ENCODE results near the gene IGLL5. TPM values are rescaled to one million over a fixed set of nuclear protein-coding genes. Genes with fewer than 3 reads are reported as not detected.

The IGLL5 gene
- polyA plus RNA-seq, 1 donor (not counting 4 experiments of a cell fraction or from before 2014, with no cell fraction given), result not detected

DNA sequence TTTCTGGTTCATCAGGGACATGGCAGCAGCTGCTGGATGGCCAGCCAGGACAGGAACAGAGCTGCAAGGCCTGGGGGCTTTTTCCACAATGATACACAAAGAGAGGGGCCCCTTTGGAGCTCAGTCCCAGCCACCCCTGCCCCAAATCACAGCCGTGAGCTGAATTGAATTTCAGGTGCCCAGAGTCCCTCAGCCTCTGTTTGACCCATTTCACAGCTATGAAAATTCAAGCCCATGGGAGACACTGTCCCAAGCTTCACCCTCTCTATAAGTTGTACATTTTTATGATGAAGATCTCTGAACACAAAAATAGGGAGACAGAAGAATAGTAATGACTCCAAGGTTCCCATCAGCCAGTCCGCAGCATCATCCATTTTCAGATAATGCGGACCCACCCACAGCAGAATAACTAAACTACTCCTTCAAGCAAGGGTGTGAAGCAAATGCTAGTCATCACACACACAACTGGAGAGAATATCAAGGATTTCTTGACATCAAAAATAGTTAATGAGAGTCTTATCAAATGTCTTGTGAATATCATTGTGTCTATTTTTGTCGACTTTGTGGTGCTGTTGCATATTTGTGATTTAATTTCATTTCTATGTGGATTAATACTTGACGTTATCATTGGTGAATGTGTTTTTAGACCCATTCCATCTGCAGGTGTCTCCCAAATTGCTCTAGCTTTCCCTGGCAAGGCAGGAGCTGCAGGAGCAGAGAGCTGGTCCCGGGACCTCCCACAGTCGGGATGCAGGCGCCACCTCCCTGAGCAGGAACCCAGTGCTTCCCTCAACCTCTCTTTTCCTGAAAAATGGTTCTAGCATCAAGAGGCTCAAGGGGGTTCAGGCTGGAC lies 24.7 kb downstream of the IGLL5 start:
- H2AFZ ChIP-seq (ENCODE audit: control insufficient read depth, low read length), result no peak overlapping the region
- no peaks in the 10 kb centered on the region for H3K27me3 ChIP-seq (ENCODE audit: control insufficient read depth, extremely low read depth, insufficient read depth, low read length)
- no peaks in the 10 kb centered on the region for H4K20me1 ChIP-seq (ENCODE audit: control insufficient read depth, extremely low read depth, insufficient read depth, low read length)
- H3K9ac ChIP-seq (ENCODE audit: control insufficient read depth, extremely low read depth, insufficient read depth, low read length), result no peak overlapping the region
- H3K9me3 ChIP-seq (ENCODE audit: control insufficient read depth, low read depth, low read length), result no peaks in the 10 kb centered on the region
- H3K79me2 ChIP-seq (ENCODE audit: control insufficient read depth, insufficient read depth, low read length), result no peaks in the 10 kb centered on the region
- dilution Hi-C loops (cut with MboI; ENCODE audit: extremely low pct_ligation_motif_present, low sequenced_read_pairs), result no loop called here
- DNase-seq (ENCODE audit: low read depth, low spot score), result no peak
- H3K4me2 ChIP-seq (ENCODE audit: control insufficient read depth, extremely low read depth, insufficient read depth, low read depth, low read length), result no peak overlapping the region
- TF ChIP-seq, protein P1, sequence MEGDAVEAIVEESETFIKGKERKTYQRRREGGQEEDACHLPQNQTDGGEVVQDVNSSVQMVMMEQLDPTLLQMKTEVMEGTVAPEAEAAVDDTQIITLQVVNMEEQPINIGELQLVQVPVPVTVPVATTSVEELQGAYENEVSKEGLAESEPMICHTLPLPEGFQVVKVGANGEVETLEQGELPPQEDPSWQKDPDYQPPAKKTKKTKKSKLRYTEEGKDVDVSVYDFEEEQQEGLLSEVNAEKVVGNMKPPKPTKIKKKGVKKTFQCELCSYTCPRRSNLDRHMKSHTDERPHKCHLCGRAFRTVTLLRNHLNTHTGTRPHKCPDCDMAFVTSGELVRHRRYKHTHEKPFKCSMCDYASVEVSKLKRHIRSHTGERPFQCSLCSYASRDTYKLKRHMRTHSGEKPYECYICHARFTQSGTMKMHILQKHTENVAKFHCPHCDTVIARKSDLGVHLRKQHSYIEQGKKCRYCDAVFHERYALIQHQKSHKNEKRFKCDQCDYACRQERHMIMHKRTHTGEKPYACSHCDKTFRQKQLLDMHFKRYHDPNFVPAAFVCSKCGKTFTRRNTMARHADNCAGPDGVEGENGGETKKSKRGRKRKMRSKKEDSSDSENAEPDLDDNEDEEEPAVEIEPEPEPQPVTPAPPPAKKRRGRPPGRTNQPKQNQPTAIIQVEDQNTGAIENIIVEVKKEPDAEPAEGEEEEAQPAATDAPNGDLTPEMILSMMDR (optimal IDR thresholded peaks at IDR 0.05 in 1 of 3, IDR thresholded peaks at IDR 0.05 in 1 of 3, conservative IDR thresholded peaks at IDR 0.05 in 1 of 3; ENCODE audit: extremely low read depth in 1 of 3, insufficient read depth in 2 of 3, low read length in 3 of 3), result no peak
- no peak for TF ChIP-seq EZH2 (IDR thresholded peaks at IDR 0.05; ENCODE audit: low read length)
- H3K36me3 ChIP-seq (ENCODE audit: control insufficient read depth in 2 of 2, extremely low read depth in 1 of 2, insufficient read depth in 2 of 2, low read length in 2 of 2), result no peaks in the 10 kb centered on the region
- H3K4me3 ChIP-seq (ENCODE audit: control insufficient read depth in 2 of 3, extremely low read depth in 1 of 3, insufficient read depth in 2 of 3, low read depth in 1 of 3, low read length in 3 of 3), result no peak overlapping the region
- H3K9me1 ChIP-seq (ENCODE audit: control insufficient read depth, extremely low read depth, insufficient read depth, low read length), result no peaks in the 10 kb centered on the region
- FAIRE-seq, result no peak
- H3K27ac ChIP-seq (ENCODE audit: control insufficient read depth, insufficient read depth, low read length), result no peak overlapping the region
- no peaks in the 10 kb centered on the region for H3K4me1 ChIP-seq (ENCODE audit: control insufficient read depth, extremely low read depth, insufficient read depth, low read length)

DNA sequence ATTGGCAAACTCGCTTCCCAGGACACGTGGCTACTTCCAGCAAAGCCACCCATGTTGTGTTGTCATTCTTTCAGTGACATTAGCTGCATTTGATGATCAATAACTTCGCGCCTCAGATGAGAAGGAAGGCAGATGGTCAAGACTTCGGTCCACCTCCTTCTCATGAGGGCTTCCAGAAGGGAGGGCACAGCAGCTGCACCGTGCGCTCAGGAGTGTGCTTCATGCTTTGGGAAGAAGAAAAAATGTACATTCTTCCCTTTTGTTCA lies 25.3 kb downstream of the IGLL5 start:
- no peak for DNase-seq (ENCODE audit: low read depth, low spot score)
- no peaks in the 10 kb centered on the region for H3K27me3 ChIP-seq (ENCODE audit: control insufficient read depth, extremely low read depth, insufficient read depth, low read length)
- H3K79me2 ChIP-seq (ENCODE audit: control insufficient read depth, insufficient read depth, low read length), result no peaks in the 10 kb centered on the region
- TF ChIP-seq EZH2 (IDR thresholded peaks at IDR 0.05; ENCODE audit: low read length), result no peak
- TF ChIP-seq, protein P1 (optimal IDR thresholded peaks at IDR 0.05 in 1 of 3, IDR thresholded peaks at IDR 0.05 in 1 of 3, conservative IDR thresholded peaks at IDR 0.05 in 1 of 3; ENCODE audit: extremely low read depth in 1 of 3, insufficient read depth in 2 of 3, low read length in 3 of 3), result no peak
- FAIRE-seq, result no peak
- H4K20me1 ChIP-seq (ENCODE audit: control insufficient read depth, extremely low read depth, insufficient read depth, low read length), result no peaks in the 10 kb centered on the region
- H3K4me2 ChIP-seq (ENCODE audit: control insufficient read depth, extremely low read depth, insufficient read depth, low read depth, low read length), result no peak overlapping the region
- no peak overlapping the region for H3K4me3 ChIP-seq (ENCODE audit: control insufficient read depth in 2 of 3, extremely low read depth in 1 of 3, insufficient read depth in 2 of 3, low read depth in 1 of 3, low read length in 3 of 3)
- H3K9me3 ChIP-seq (ENCODE audit: control insufficient read depth, low read depth, low read length), result no peaks in the 10 kb centered on the region
- H3K9me1 ChIP-seq (ENCODE audit: control insufficient read depth, extremely low read depth, insufficient read depth, low read length), result no peaks in the 10 kb centered on the region
- no peak overlapping the region for H3K9ac ChIP-seq (ENCODE audit: control insufficient read depth, extremely low read depth, insufficient read depth, low read length)
- dilution Hi-C loops (cut with MboI; ENCODE audit: extremely low pct_ligation_motif_present, low sequenced_read_pairs), result no loop called here
- no peaks in the 10 kb centered on the region for H3K4me1 ChIP-seq (ENCODE audit: control insufficient read depth, extremely low read depth, insufficient read depth, low read length)
- H2AFZ ChIP-seq (ENCODE audit: control insufficient read depth, low read length), result no peak overlapping the region
- no peak overlapping the region for H3K27ac ChIP-seq (ENCODE audit: control insufficient read depth, insufficient read depth, low read length)
- H3K36me3 ChIP-seq (ENCODE audit: control insufficient read depth in 2 of 2, extremely low read depth in 1 of 2, insufficient read depth in 2 of 2, low read length in 2 of 2), result no peaks in the 10 kb centered on the region
